HepG2 (cell line): ENCODE results near the gene DRAXIN. TPM values are rescaled to one million over a fixed set of nuclear protein-coding genes. Genes with fewer than 3 reads are reported as not detected.

Experiments used
- ATAC-seq: fragments of 200-7000 bp; cut with Tn5 transposase; 3 replicates; pipeline ENCODE4 v1.9.1; 2020; ENCODE audit warnings: mild to moderate bottlenecking, moderate library complexity
- BruUV-seq: library from RNA; stranded (reverse); fragments of 400-500 nt; replicated peaks from 2 replicates; lab custom pipeline; 2021; lab: Mats Ljungman, UMichigan
- CTCF ChIA-PET: fragments of 300-600 bp; formaldehyde crosslinking; extraction: SDS; loops from one replicate; lab custom pipeline; 2021; ENCODE audit warnings: low total read pairs, inconsistent platforms, low intra/inter-chr PET ratio; lab: Yijun Ruan, JAX
- POLR2A ChIA-PET: fragments of 350-600 bp; sonication (Branson Sonifier 250); formaldehyde crosslinking; loops from one replicate; lab custom pipeline; 2020; ENCODE audit warnings: antibody characterized with exemption, inconsistent platforms; lab: Yijun Ruan, JAX
- DNase-seq: peaks from one replicate; pipeline ENCODE4 v3.0.0-alpha.2; 2015; ENCODE audit warnings: low spot score
- FAIRE-seq: peaks from 3 replicates; lab custom pipeline; 2011; peaks lifted over from hg19 to GRCh38; lab: Jason Lieb, UNC
- H2AFZ ChIP-seq: one replicate; pipeline ENCODE4 v1.6.1; 2011; ENCODE audit warnings: low read length, inconsistent platforms
- H3K27ac ChIP-seq: fragments of 300-600 bp; 3 replicates; pipeline ENCODE4 v1.8.0; 2011; ENCODE audit warnings: mixed run types, mild to moderate bottlenecking, mixed read lengths, low read length, inconsistent platforms; ENCODE audit not compliant: insufficient read depth; ENCODE audit errors: extremely low read length
- H3K27me3 ChIP-seq, 2 experiments: fragments of 200-600 bp in 1 of 2; 2 replicates in 1 of 2; 3 replicates in 1 of 2; pipeline versions ENCODE4 v1.6.0 to v1.8.0; 2011; ENCODE audit warnings: low read length in 2 of 2, mild to moderate bottlenecking in 2 of 2, moderate library complexity in 2 of 2, inconsistent platforms in 1 of 2; ENCODE audit not compliant: insufficient read depth in 2 of 2, control insufficient read depth in 1 of 2
- H3K36me3 ChIP-seq, 2 experiments: fragments of 200-600 bp in 1 of 2; replicated peaks in 1 of 2; 2 replicates in 1 of 2; 3 replicates in 1 of 2; pipeline versions ENCODE4 v1.5.1 to v1.8.0; 2011; ENCODE audit warnings: low read length in 2 of 2, inconsistent platforms in 1 of 2; ENCODE audit not compliant: insufficient read depth in 2 of 2, control insufficient read depth in 1 of 2
- H3K4me1 ChIP-seq: 2 replicates; pipeline ENCODE4 v1.5.1; 2012; ENCODE audit warnings: low read length, inconsistent platforms; ENCODE audit not compliant: insufficient read depth
- H3K4me2 ChIP-seq: 2 replicates; pipeline ENCODE4 v1.6.0; 2011; ENCODE audit warnings: low read depth, low read length, inconsistent platforms
- H3K4me3 ChIP-seq, 3 experiments: fragments of 200-600 bp in 1 of 3; sonication (generic), shearing (Covaris generic) in 1 of 3; replicated peaks in 1 of 3; 2 replicates each; pipeline ENCODE4 v1.5.1; 2011 to 2016; ENCODE audit warnings: low read length in 3 of 3, inconsistent platforms in 2 of 3, low read depth in 2 of 3, mild to moderate bottlenecking in 2 of 3, control low read depth in 1 of 3, mixed read lengths in 1 of 3; ENCODE audit not compliant: insufficient read depth in 1 of 3
- H3K79me2 ChIP-seq: one replicate; pipeline ENCODE4 v1.6.1; 2011; ENCODE audit warnings: low read length, inconsistent platforms; ENCODE audit not compliant: insufficient read depth
- H3K9ac ChIP-seq: 2 replicates; pipeline ENCODE4 v1.6.0; 2011; ENCODE audit warnings: mild to moderate bottlenecking, low read depth, low read length, inconsistent platforms; ENCODE audit not compliant: insufficient read depth
- H3K9me3 ChIP-seq: 2 replicates; pipeline ENCODE4 v1.5.1; 2012; ENCODE audit warnings: mild to moderate bottlenecking, low read length
- H4K20me1 ChIP-seq: 2 replicates; pipeline ENCODE4 v1.6.0; 2011; ENCODE audit warnings: inconsistent platforms, mild to moderate bottlenecking, low read length, moderate library complexity; ENCODE audit not compliant: insufficient read depth
- DRAP1 ChIP-seq: IDR thresholded peaks from 2 replicates; pipeline ENCODE4 v1.6.1; 2016; ENCODE audit warnings: missing genetic modification reagents, missing compliant biosample characterization
- KAT2B ChIP-seq: fragments of 150-350 bp; IDR thresholded peaks from 2 replicates; pipeline ENCODE4 v1.6.1; 2014; ENCODE audit warnings: low read depth, low read length, borderline replicate concordance
- MAX ChIP-seq: IDR thresholded peaks from 2 replicates; pipeline ENCODE4 v1.6.1; 2012; ENCODE audit warnings: inconsistent platforms
- SMYD3 ChIP-seq: sonication (generic); formaldehyde crosslinking; IDR thresholded peaks from 2 replicates; pipeline ENCODE4 v1.8.1; 2023; ENCODE audit warnings: mild to moderate bottlenecking, missing genetic modification reagents
- SOX13 ChIP-seq, 3 experiments: fragments of 450-650 bp in 1 of 3; sonication (generic) in 1 of 3; formaldehyde crosslinking in 1 of 3; IDR thresholded peaks in 2 of 3; conservative IDR thresholded peaks in 1 of 3; 2 replicates each; pipeline versions ENCODE4 v1.5.0 to v1.6.1; 2016 to 2020; ENCODE audit warnings: antibody characterized with exemption in 1 of 3, mild to moderate bottlenecking in 1 of 3, missing compliant biosample characterization in 1 of 3, missing genetic modification reagents in 1 of 3, moderate library complexity in 1 of 3
- ZNF432 ChIP-seq: sonication (generic); formaldehyde crosslinking; IDR thresholded peaks from 2 replicates; pipeline ENCODE4 v1.5.0; 2020; ENCODE audit warnings: missing genetic modification reagents, mild to moderate bottlenecking, borderline replicate concordance
- ZNF598 ChIP-seq: sonication (generic); formaldehyde crosslinking; IDR thresholded peaks from 2 replicates; pipeline ENCODE4 v1.5.1; 2020; ENCODE audit warnings: mild to moderate bottlenecking, missing genetic modification reagents, borderline replicate concordance
- WGBS: methylation state at CpG from one replicate; pipeline ENCODE4 v1.1.6; 2017; ENCODE audit warnings: low lambda C conversion rate; 5-methylcytosine and 5-hydroxymethylcytosine counted together
- in situ Hi-C: cut with HindIII; loops from 2 replicates; pipeline ENCODE4 v1.10.0; 2017; ENCODE audit warnings: low pct_unique_long_range_greater_than_20kb; ENCODE audit not compliant: extremely low pct_ligation_motif_present
- intact Hi-C: fragments of 100-400 bp; cut with micrococcal nuclease; formaldehyde crosslinking; loops from one replicate; pipeline ENCODE4 v1.10.0; 2022; ENCODE audit not compliant: unreplicated experiment
- polyA plus RNA-seq, 8 experiments: library from polyadenylated mRNA; depleted of rRNA in 3 of 8; stranded (reverse) in 7 of 8; unstranded in 1 of 8; fragments of >200 nt; fragmentation: Illumina TruSeq in 4 of 8; extraction: Trizol in 4 of 8; gene quantifications; 2 replicates each; pipeline versions ENCODE4 v1.2.1 to v1.2.3, GENCODE V29; 2011 to 2016; ENCODE audit warnings: low read depth in 4 of 8, missing spikeins in 1 of 8, mixed read lengths in 1 of 8; ENCODE audit not compliant: insufficient read depth in 1 of 8
- total RNA-seq, 5 experiments: library from RNA; depleted of rRNA; stranded (reverse); fragments of >200 nt; fragmentation: Illumina TruSeq; extraction: Trizol; gene quantifications; 2 replicates each; pipeline ENCODE4 v1.2.3, GENCODE V29; 2016; ENCODE audit warnings: low read depth in 1 of 5
- TF ChIP-seq, protein P1 (sequence below): sonication (generic); formaldehyde crosslinking; IDR thresholded peaks from 2 replicates; pipeline ENCODE4 v1.8.0; 2022; ENCODE audit warnings: mild to moderate bottlenecking, missing genetic modification reagents
- TF ChIP-seq, protein P2 (sequence below): sonication (generic); formaldehyde crosslinking; IDR thresholded peaks from 2 replicates; pipeline ENCODE4 v1.8.0; 2022; ENCODE audit warnings: missing genetic modification reagents, mild to moderate bottlenecking, borderline replicate concordance
- TF ChIP-seq, protein P3 (sequence below): sonication (generic); formaldehyde crosslinking; IDR thresholded peaks from 2 replicates; pipeline ENCODE4 v1.5.1; 2020; ENCODE audit warnings: mild to moderate bottlenecking, missing genetic modification reagents, borderline replicate concordance

DRAXIN gene
- total and polyA plus RNA-seq, 2 of the 13 experiments (the other 11 are each of a cell fraction or from before 2014, with no cell fraction given) = 0.02 TPM; not detected in 1

DNA sequence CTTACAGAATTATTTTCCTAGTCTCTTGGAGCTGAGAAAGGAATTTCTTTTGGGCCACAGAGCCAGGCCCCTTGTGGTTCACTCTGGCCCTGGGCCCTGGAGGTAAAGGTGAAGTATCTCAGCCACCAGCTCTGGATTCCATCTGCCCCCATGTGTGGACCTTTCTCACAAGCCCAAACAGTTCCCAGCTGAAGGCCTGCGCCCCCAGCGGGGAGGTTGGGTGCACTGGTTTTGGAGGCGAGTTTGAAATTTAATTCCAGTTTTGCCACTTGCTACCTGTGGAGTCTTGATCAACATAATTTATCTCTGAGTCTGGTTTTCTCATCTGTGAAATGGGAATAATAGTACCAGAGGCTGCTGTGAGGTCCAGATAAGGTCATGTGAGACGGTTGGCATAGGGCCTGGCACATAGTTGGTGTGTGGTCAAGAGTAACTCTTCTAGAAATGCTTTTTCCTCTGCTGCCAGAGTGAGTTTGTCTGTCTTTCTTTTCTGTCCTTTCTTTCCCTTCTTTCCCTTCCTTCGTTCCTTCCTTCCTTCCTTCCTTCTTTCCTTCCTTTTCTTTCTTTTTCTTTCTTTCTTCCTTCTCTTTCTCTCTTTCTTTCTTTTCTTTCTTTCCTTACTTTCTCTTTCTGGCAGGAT lies 50.5 kb downstream of the DRAXIN start:
- Histone ChIP-seq H3K4me1 (peaks cover 24% of the 10 kb centered on the region), H3K4me2 (no peak overlapping the region), H3K79me2 (no peaks in the 10 kb centered on the region), H3K27ac (no peak overlapping the region), H3K4me3 (no peak overlapping the region), H3K36me3 (peaks cover 0 to 1% of the 10 kb centered on the region in 2 experiments; a peak in 1 of 5 replicates), H3K9ac (no peak overlapping the region), H3K27me3 (no peaks in the 10 kb centered on the region), H4K20me1 (no peaks in the 10 kb centered on the region), H2AFZ (no peak overlapping the region), H3K9me3 (no peaks in the 10 kb centered on the region)
- no TSS peak for BruUV-seq
- 95% methylated on average over 4 of the region's 5 CpGs for WGBS
- FAIRE-seq = no peak
- in situ Hi-C loops (no loop called here), intact Hi-C loops (no loop called here)
- no peak for DNase-seq
- ATAC-seq = no peak
- ChIA-PET POLR2A (no interaction called here), CTCF (no interaction called here)
- TF ChIP-seq ZNF432 (CRISPR knock-in tag) (no peak), SMYD3 (CRISPR knock-in tag) (no peak), DRAP1 (CRISPR knock-in tag) (no peak), MAX (no peak), SOX13 (IDR thresholded peaks at IDR 0.05) (no peak), SOX13 (CRISPR knock-in tag; conservative IDR thresholded peaks at IDR 0.05 in 1 of 2, IDR thresholded peaks at IDR 0.05 in 1 of 2) (no peak), ZNF598 (no peak), KAT2B (no peak)
- TF ChIP-seq, protein P1, sequence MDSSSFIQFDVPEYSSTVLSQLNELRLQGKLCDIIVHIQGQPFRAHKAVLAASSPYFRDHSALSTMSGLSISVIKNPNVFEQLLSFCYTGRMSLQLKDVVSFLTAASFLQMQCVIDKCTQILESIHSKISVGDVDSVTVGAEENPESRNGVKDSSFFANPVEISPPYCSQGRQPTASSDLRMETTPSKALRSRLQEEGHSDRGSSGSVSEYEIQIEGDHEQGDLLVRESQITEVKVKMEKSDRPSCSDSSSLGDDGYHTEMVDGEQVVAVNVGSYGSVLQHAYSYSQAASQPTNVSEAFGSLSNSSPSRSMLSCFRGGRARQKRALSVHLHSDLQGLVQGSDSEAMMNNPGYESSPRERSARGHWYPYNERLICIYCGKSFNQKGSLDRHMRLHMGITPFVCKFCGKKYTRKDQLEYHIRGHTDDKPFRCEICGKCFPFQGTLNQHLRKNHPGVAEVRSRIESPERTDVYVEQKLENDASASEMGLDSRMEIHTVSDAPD (CRISPR knock-in tag) = no peak
- TF ChIP-seq, protein P2, sequence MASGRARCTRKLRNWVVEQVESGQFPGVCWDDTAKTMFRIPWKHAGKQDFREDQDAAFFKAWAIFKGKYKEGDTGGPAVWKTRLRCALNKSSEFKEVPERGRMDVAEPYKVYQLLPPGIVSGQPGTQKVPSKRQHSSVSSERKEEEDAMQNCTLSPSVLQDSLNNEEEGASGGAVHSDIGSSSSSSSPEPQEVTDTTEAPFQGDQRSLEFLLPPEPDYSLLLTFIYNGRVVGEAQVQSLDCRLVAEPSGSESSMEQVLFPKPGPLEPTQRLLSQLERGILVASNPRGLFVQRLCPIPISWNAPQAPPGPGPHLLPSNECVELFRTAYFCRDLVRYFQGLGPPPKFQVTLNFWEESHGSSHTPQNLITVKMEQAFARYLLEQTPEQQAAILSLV (CRISPR knock-in tag) = no peak
- TF ChIP-seq, protein P3, sequence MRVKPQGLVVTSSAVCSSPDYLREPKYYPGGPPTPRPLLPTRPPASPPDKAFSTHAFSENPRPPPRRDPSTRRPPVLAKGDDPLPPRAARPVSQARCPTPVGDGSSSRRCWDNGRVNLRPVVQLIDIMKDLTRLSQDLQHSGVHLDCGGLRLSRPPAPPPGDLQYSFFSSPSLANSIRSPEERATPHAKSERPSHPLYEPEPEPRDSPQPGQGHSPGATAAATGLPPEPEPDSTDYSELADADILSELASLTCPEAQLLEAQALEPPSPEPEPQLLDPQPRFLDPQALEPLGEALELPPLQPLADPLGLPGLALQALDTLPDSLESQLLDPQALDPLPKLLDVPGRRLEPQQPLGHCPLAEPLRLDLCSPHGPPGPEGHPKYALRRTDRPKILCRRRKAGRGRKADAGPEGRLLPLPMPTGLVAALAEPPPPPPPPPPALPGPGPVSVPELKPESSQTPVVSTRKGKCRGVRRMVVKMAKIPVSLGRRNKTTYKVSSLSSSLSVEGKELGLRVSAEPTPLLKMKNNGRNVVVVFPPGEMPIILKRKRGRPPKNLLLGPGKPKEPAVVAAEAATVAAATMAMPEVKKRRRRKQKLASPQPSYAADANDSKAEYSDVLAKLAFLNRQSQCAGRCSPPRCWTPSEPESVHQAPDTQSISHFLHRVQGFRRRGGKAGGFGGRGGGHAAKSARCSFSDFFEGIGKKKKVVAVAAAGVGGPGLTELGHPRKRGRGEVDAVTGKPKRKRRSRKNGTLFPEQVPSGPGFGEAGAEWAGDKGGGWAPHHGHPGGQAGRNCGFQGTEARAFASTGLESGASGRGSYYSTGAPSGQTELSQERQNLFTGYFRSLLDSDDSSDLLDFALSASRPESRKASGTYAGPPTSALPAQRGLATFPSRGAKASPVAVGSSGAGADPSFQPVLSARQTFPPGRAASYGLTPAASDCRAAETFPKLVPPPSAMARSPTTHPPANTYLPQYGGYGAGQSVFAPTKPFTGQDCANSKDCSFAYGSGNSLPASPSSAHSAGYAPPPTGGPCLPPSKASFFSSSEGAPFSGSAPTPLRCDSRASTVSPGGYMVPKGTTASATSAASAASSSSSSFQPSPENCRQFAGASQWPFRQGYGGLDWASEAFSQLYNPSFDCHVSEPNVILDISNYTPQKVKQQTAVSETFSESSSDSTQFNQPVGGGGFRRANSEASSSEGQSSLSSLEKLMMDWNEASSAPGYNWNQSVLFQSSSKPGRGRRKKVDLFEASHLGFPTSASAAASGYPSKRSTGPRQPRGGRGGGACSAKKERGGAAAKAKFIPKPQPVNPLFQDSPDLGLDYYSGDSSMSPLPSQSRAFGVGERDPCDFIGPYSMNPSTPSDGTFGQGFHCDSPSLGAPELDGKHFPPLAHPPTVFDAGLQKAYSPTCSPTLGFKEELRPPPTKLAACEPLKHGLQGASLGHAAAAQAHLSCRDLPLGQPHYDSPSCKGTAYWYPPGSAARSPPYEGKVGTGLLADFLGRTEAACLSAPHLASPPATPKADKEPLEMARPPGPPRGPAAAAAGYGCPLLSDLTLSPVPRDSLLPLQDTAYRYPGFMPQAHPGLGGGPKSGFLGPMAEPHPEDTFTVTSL (CRISPR knock-in tag) = no peak
